CD4-positive, alpha-beta T cell treated with Interleukin-15 for 4 hours (primary cell): ENCODE measurements around the gene EHMT1.

Source experiments
- DNase-seq: peaks from one replicate; pipeline ENCODE4 v3.0.0-alpha.2; 2020; ENCODE audit warnings: low spot score

Gene EHMT1

DNA sequence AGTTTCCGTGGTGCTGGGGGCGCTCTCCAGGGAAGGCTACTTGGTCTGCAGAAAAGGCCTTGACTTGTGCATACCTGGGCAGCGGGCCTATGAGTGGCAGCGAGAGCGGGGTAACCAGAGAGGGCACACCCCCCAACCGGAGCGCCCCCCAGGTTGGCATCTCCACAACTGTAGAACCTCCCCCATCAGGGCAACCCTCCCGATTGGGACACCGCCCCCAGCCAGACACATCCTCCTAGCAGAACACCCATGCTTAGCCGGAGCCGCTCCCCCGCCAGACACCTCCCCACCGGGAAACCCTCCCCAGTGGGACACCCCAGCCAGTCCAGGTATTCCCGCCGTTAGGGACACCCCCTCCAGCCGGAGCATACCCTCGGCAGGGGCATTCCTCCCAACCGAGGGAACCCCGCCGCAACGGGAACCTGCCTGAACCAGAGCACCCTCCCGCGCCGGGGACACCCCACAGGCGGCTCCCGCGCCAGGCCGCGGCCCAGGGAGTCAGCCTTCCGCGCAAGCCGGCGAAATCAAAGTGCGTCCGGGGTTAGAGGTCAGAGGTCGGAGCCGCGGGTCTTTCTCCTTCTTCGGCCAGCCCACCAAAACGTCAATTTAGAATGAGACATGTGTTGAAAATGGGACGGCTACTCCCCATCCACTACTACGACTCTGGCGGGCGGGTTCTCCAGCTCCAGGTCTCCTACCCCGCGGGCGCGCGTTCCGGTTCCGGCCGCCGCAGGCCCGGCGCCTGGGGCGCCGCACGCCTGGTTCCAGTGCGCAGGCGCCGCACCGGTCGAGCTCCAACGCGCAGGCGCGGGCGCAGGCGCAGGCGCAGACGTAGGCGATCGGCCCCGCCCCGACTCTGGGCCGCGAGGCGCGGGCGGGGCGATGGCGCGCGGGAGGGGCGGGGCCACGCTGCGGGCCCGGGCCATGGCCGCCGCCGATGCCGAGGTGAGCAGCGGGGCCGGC lies at the start of gene EHMT1:
Gene EHMT1 (plus strand): TSS at position 901 of the 963 bp plus-strand sequence. CDS start 24 bp downstream, at position 925.
- peak; percentile 89 for DNase-seq

DNA sequence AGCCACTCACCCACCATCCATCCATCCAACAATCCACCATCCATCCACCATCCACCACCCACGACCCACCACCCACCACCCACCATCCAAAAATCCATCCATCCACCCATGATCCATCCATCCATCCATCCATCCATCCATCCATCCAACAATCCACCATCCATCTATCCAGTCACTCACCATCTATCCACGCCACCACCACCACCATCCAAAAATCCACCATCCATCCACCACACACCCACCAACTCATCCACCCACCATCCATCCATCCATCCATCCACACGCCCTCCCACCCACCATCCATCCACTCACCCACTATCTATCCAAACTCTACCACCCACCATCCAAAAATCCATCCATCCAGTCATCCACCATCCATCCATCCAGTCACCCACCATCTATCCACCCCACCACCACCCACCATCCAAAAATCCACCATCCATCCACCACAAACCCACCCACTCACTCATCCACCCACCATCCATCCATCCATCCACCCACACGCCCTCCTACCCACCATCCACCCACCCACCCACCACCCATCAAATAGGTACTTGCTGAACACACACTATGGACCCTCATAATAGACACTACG lies 49.1 kb upstream of the EHMT1 start:
- no peak for DNase-seq

DNA sequence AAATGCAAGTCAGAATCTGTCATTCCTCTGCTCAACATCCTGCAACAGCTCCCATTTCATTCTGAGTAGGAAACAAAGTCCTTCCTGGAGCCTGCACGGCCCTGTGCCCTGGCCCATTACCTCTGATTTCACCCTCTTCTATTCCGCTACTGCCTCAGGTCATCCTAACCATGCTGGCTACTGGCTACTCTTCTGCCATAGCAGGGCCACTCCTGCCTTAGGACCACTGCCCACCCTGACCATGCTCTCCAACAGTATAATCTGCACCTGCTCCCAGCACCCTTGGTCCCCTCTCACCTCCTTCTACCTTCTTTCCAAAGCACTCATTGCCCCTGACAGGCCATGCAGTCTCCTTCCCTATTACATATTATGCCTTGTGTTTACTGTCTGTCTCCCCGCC lies 48.2 kb upstream of the EHMT1 start:
- DNase-seq, result no peak

DNA sequence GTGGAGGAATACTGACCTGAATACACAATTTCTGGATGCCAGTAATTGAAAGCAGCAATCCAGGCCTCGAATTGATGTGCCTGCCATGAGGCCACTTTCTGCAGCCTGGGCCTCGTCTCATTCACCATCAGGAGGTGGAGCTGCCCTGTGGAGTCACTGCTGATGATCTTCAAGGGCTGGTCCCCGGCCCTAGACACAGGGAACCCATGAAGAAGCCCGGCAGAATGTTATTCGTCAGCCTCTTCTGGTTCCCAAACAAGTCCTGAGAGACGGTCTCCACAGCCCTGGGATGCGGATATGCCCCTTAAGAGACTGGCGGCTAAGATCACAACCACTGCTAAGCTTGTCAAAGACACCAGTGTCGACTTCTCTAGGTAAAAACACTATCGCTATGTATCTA lies 44.6 kb upstream of the EHMT1 start:
- no peak for DNase-seq

DNA sequence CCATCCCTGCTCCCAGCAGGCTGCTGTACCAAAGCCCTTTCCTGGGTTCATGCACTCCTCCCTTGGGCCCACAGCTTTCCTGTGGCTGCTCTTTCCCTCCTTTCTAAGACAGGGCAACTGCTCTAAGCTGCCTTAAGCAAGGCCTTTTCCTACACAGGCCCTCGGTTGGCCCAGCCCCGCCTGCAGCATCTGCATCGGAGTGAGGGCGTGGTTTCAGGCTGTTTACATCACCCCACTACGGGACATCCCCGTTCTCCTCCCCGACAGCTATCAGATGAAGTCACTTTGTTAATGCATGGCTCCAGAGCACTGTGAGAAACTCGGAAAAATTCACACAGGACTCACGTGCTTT lies 43.5 kb upstream of the EHMT1 start:
- DNase-seq, result peak; percentile 12

DNA sequence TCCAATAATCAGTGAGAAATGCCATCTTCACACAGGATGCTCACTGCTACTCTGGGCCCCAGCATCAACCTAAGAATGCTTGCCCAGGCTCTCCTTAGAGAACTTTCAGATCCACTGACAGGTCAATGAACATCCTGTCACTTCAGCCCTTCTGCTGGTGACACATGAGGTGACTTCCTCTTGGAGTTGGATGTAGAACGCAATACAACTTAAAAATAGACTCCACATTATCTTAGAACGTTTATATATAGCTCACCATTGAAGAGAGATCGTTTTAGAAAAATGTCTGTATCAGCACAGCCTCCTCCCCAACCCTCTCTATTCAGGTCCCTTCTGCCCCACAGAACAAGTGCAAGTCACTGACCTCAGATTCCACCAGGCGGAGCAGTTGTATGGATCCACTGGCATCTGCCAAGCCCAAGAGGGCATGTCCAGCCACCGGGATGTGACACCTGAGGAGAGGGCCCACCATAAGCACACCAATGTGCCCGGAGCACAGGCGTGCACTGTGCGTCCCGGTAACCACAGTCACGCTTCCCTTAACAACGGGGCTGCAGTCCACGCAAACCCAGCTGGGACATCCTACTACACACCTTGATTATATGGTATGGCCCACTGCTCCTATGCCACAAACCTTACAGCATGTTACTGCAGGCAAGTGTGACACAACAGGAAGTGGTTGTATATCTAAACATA lies 42.9 kb upstream of the EHMT1 start:
- DNase-seq, result no peak

DNA sequence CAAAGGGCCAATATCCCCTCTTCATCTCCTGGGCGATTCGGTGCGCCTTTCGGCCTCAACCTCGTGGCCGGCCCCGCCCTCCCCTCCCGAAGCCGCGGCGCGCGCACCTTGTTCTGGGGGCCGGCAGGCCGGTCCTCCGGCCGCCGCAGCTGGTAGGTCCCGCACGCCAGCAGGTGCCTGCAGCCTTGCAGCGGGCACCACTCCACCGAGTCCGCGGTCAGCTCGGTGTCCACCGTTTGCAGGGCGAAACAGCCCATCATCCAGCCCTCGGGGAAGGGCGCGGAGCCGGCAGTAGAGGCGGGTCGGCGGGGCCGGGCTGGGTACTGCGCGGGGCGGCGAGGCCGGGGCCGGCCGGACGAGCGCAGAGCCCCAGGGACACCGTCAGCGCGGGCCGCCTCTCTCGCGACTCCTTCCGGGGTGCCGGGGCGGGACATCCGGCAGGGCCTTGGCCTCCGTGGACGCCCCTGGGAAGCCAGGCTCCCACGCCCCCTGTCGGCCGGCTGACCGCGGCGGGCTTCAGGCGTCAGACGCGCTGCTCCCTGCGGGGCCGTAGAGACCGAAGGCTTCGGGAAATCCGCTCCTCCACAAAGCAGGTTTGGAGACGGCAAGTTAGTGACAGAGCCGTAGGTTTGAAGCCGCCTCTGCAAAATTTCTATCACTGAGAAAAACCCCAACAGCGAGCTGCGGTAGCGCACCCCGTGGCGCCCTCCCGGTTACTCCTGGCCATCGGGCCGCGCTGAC lies 40.1 kb upstream of the EHMT1 start, which contains the start of gene DPH7:
Gene DPH7 (minus strand): TSS at position 408 of the 741 bp plus-strand sequence. CDS start 148 bp downstream, at position 260.
- peak; percentile 95 for DNase-seq

DNA sequence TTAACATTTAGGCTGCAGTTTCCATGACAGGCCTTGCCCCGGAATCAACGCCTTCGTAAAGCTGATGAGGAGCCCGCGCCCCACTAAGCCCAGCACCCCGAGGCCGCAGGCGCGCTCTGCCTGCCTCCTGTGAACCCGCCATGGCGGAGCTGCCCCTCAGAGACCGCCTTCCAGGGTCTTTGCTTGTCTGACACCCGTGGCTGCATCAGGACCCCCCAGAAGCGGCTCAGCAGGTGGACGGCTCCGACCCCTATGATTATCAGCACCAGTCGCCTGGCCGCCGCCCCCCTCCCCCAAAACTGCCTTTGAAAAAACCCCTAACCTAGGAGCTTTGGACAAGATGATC lies 39.6 kb upstream of the EHMT1 start:
- DNase-seq, result no peak

DNA sequence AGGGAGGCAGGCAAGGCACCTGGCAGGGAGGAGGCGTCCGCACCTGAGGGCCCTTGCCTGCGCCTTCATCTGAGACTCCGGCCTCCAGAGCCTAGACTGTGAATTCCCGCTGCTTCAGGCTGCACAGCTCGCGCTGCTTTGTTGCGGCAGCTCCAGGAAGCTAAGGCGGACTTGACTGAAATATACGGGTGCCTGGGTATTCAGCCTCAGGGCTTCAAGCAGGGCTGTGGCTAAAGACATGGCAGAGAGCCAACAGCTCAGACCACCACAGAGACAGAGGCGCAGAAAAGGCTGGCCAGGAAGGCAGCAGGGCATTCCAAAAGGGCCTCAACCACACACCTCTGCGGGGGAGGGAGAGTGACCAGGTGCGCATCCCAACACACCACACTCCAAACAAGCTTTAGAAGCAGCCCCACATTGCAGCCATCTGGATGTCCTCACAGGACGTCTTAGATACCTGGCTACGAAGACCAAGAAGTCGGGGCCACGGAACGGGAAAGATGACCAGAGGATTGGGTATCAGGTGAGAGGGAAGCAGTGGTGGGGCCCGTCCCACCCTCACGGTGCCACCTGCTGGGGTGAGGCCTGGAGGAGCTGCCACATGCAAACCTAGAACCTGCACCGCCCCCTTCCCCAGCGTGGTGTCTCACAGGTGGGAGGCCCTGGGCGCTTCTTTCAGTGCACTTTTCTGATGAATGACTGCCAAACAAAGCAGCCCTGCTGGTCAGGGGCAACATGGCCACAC lies 38.4 kb upstream of the EHMT1 start:
- no peak for DNase-seq

DNA sequence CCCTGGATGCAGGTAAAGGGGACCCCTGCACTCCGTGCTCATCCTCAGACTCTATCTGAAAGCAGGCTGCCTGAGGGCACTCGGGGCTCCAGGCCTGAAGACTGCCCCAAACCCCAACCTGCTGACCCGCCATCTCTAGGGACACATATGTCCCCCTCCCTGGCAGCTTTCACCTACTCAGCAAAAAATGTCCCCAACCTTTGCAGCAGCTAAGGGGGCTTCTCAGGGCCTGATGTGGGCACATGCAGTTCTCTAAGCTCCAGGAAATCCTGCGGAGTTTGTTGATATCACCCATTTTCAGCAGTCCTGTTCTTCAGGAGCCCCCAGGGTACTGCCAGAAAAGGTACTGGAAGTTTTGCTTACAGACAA lies 37.9 kb upstream of the EHMT1 start:
- no peak for DNase-seq

DNA sequence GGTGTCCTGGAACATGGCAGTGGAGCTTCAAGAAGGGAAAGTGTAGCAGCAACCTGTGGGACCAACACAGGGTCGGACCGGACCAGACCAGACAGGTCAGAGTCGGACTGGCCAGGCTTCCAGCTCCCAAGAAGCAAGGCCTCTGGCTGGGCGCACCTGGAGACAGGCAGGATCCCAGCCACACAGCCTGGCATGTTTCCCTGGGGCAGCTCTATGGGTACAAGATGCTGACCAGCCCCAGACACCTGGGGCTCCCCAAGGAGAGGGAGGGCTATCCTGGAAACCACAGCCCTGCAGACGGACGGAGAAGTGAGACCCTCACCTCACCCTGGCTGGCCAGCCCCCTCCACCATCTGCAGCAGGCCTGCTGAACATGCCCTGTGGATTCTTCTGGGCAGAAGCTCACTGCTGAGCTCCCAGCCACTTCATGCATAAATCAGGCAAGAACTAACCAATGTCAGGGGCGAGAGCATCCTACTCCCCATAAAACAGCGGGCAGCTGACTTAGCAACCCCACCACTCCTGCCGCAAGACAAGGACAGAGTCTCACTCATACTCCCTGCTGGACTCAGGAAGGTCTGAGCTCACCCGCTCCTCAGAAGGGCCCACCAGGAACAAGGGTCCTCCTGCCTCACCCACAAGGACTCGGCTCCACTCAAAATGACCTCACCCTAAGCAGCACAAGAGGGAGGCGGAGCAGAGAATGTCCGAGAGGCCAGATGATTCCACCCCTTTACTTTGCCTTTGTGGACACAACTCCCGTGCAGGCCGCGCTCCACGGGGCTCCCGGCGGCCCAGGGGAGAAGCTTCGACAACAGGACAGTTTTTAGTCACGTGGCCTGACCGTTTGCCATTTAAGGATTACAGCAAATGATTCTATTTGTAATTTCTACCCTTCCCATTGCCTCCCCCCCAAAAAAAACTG lies 37.2 kb upstream of the EHMT1 start:
- no peak for DNase-seq

DNA sequence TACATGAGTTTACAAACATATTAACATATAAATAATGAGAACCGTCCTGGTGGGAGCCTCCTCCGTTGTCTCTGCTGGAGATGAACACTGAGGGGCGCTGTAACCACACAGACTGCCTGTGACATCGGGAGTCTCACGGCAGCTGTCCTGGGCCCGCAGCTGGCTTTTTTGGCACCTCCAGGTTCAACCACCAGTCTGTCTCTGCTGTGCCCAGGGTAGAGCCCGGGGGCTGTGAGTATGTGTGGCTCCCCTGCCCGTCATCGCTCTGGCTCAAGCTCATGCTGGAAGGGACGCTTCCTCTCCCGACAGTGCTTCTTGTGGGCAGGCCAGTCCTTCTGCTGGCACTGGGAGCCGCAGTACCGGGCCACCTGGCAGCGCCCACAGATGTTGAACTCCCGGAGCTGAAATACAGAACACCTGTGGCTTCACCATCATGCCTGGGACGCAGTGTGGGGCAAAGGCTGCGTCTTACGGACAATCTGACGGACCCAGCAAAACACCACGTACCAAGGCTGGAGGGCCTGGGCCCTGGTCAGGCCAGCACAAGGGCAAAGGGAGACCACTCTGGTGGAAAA lies 36.4 kb upstream of the EHMT1 start:
- no peak for DNase-seq

DNA sequence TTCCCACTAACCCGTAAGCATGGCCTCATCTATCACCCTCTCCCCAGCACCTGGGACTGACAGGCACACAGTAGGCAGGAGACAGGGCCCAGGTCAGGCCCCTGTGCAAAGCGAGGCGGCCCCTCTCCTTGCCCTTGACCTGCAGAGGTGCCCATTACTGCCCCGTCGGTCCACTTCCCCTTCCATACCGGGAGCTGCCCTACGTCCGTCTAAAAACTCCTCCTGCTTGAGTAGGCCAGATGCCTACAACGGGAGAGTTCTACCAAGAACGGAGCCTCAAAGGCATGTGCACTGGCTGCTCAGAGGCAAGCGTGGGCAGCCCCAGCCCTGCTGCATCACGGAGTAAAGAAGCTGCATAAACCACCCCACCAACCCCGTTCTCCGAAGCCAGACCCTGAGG lies 35.5 kb upstream of the EHMT1 start:
- no peak for DNase-seq

DNA sequence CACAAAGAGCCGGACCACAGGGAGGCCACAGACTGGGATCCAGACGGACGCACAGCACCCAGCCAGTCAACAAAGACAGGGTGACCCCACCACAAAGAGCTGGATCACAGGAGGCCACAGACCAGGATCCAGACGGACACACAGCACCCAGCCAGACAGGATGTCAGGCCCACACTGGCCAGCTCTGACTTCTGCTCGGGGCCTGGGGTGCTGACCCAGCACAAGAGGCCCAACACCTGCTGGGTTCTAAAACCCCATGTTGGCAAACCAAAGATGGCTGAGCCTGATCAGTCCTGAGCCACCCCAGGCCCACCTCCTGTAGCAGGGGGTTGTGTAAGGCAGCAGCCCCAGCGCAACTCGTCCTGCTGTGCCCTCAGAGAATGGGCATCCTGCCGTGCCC lies 34.8 kb upstream of the EHMT1 start:
- DNase-seq, result no peak

DNA sequence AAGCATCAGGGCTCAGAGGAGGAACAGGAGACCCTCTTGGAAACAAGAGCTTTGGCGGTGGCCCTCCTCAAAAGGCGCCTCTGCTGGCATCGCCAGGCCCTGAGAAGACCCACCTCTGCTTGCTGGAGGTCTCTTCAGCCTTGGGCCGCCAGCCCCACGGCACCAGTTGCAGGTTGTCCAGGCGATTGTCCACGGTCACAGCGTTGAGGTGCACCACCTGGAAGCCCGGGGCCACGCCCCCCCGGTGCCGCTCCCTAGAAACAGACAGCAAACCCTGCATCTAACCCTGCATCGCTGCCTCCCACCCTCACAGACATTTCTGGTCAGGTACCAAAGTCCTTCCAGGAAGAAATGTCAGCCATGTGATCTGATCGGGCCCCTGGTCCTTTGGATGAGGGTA lies 32.0 kb upstream of the EHMT1 start:
- no peak for DNase-seq

DNA sequence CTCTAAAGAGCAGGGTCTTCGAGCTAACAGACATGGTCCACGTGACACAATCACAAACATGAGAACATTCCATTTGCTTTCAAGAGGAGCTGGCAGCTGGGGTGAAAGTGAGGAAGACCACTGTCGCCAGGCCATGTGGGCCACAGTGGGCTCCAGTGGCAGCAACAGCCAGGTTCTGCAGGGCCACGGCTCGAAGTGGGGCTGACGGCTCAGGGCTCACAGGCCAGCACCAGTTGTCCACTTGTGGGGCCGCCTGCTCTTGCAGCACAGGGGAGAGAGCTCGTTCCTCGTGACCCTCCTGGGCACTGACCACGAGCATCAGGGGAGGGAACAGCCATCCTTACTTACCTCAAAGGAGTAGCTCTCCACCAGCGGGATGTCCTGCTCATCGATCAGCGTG lies 30.5 kb upstream of the EHMT1 start:
- DNase-seq, result no peak

DNA sequence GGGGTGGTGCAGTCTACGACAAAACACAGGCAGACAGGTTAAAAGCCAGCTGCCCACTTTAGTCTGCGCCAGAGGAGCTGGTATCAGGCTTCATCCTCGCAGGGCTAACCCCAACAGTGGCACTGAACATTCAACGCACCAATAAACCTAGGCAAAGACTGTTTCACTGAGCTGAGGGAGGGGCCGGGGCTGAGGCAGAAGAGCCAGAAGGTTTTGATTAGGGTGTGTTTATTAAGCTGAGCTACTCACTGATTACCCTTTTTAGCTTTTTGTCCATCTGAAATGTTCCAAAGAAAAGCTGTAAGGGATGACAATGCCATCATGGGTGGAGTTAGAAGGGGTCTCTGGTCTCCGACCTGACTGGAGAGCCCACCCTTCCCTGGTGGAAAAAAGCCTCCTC lies 29.9 kb upstream of the EHMT1 start:
- DNase-seq, result no peak

DNA sequence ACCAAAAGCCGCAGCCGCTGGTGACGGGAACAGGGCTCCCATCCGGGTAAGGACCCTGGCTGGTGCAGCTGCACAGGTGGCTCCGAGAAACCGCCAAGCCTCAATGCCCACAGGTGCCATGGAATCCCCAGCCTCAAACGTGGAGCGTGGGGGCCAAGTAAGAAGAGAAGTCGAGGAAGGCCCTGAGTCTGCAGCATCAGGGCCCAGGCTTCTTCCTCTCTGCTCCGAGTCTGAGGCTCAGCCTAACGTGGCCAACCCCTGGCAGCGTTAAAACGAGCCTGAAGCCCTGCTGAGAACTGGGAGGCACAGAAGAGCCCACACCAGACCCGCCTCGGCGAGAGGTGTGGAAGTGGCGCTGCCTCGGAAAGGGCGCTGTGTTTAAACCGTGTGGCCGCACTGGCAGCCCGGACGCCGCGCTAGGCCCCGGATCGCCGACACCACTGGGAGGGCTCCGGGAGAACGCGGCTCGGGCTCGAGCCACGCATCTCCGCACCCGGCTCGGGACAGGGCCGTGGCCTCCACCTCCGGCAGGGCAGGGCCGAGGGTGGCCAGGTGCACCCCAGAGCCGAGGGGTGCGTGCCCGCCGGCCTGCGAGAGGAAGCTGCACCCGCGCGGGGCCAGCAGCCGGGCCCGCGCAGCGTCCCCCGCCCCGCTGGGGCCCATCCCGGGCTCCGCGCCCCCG lies 29.2 kb upstream of the EHMT1 start:
- DNase-seq, result no peak

DNA sequence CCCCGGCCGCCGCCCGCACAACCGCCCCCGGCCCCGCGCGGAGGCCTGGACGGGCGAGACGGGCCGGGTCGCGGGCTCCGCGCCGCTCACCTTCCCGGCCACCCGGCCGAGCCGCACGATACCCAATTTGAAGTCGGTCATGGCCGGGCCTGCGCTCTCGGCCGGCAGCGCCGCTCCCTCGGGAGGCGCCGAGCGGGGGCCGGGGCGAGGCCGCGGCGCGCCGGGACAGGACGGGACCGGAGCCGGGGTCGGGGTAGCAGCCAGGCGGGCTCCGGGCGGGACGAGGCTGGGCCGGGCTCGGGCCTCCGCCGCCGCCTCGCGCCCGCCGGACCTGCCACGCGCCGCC lies 28.7 kb upstream of the EHMT1 start:
- DNase-seq, result no peak
